GM12878 (cell line): ENCODE data around the gene RIPOR1. TPM values are rescaled to one million over a fixed set of nuclear protein-coding genes. Genes with fewer than 3 reads are reported as not detected.

ENCODE experiments used
- BACH1 ChIP-seq: fragments of 450-650 bp; IDR thresholded peaks from 2 replicates; pipeline ENCODE4 v1.6.1; 2017; ENCODE audit warnings: mild to moderate bottlenecking, borderline replicate concordance
- BRCA1 ChIP-seq: IDR thresholded peaks from 2 replicates; pipeline ENCODE4 v1.6.1; 2011; ENCODE audit warnings: low read depth, low read length, improper control_type of control experiment
- CHD1 ChIP-seq: IDR thresholded peaks from 2 replicates; pipeline ENCODE4 v1.6.1; 2012; ENCODE audit warnings: low read depth, low read length, improper control_type of control experiment
- CHD2 ChIP-seq: IDR thresholded peaks from 2 replicates; pipeline ENCODE4 v1.6.1; 2011; ENCODE audit warnings: low read depth, low read length, improper control_type of control experiment, borderline replicate concordance
- KAT2A ChIP-seq: conservative IDR thresholded peaks from 2 replicates; pipeline ENCODE4 v1.6.1; 2011; ENCODE audit warnings: low read depth, low read length; ENCODE audit not compliant: control insufficient read depth
- LARP7 ChIP-seq: fragments of 450-650 bp; IDR thresholded peaks from 2 replicates; pipeline ENCODE4 v1.6.1; 2017; ENCODE audit warnings: mild to moderate bottlenecking
- MTA3 ChIP-seq: IDR thresholded peaks from 2 replicates; pipeline ENCODE4 v1.6.1; 2012; ENCODE audit warnings: low read length, inconsistent platforms, borderline replicate concordance
- MYB ChIP-seq: fragments of 150-350 bp; IDR thresholded peaks from 2 replicates; pipeline ENCODE4 v1.6.1; 2014; ENCODE audit warnings: mild to moderate bottlenecking, low read depth, low read length, borderline replicate concordance
- MYC ChIP-seq: IDR thresholded peaks from 2 replicates; pipeline ENCODE4 v1.6.1; 2011; ENCODE audit warnings: mild to moderate bottlenecking, low read length, moderate library complexity, inconsistent platforms; ENCODE audit not compliant: insufficient read depth, insufficient replicate concordance, insufficient read length, severe bottlenecking
- NFXL1 ChIP-seq: fragments of 450-650 bp; IDR thresholded peaks from 2 replicates; pipeline ENCODE4 v1.6.1; 2017; ENCODE audit warnings: antibody characterized with exemption, mild to moderate bottlenecking, borderline replicate concordance
- NRF1 ChIP-seq: conservative IDR thresholded peaks from 2 replicates; pipeline ENCODE4 v1.6.1; 2011; ENCODE audit warnings: mild to moderate bottlenecking, low read depth, low read length, improper control_type of control experiment
- PAX8 ChIP-seq: fragments of 450-650 bp; IDR thresholded peaks from 2 replicates; pipeline ENCODE4 v1.6.1; 2017; ENCODE audit warnings: mild to moderate bottlenecking, moderate library complexity
- RAD21 ChIP-seq: IDR thresholded peaks from 2 replicates; pipeline ENCODE4 v1.6.1; 2011; ENCODE audit warnings: mild to moderate bottlenecking, low read depth, low read length, moderate library complexity; ENCODE audit not compliant: insufficient read depth
- RELA ChIP-seq: fragments of 450-650 bp; IDR thresholded peaks from 2 replicates; pipeline ENCODE4 v1.8.0; 2014; ENCODE audit warnings: borderline replicate concordance; ENCODE audit not compliant: partially characterized antibody
- SMARCA5 ChIP-seq: fragments of 450-650 bp; IDR thresholded peaks from 2 replicates; pipeline ENCODE4 v1.6.1; 2017; ENCODE audit warnings: mild to moderate bottlenecking
- SUZ12 ChIP-seq: fragments of 200-600 bp; sonication (generic); IDR thresholded peaks from one replicate; pipeline ENCODE4 v1.6.1; 2018; ENCODE audit warnings: antibody characterized with exemption, mild to moderate bottlenecking; ENCODE audit not compliant: unreplicated experiment
- TBL1XR1 ChIP-seq: IDR thresholded peaks from 2 replicates; pipeline ENCODE4 v1.6.1; 2012; ENCODE audit warnings: low read depth, low read length, improper control_type of control experiment
- USF2 ChIP-seq: IDR thresholded peaks from 2 replicates; pipeline ENCODE4 v1.6.1; 2011; ENCODE audit warnings: low read depth, low read length, improper control_type of control experiment, borderline replicate concordance
- YY1 ChIP-seq: IDR thresholded peaks from 2 replicates; pipeline ENCODE4 v1.6.1; 2011; ENCODE audit warnings: low read depth, mild to moderate bottlenecking, low read length
- ZNF217 ChIP-seq: fragments of 450-650 bp; IDR thresholded peaks from 2 replicates; pipeline ENCODE4 v1.6.1; 2017; ENCODE audit warnings: antibody characterized with exemption, mild to moderate bottlenecking
- ZNF24 ChIP-seq: fragments of 450-650 bp; IDR thresholded peaks from 2 replicates; pipeline ENCODE4 v1.6.1; 2017; ENCODE audit warnings: antibody characterized with exemption, mild to moderate bottlenecking
- polyA plus RNA-seq, 11 experiments: library from polyadenylated mRNA; depleted of rRNA in 4 of 11; unstranded in 6 of 11; stranded (reverse) in 5 of 11; fragments of >200 nt; fragmentation: Nextera tagmentation in 4 of 11; fragmentation: Illumina TruSeq in 1 of 11; extraction: Ambion mirVana in 4 of 11; extraction: Trizol in 1 of 11; gene quantifications; 1 replicate in 1 of 11; 2 replicates in 10 of 11; pipeline versions ENCODE4 v1.2.1 to v1.2.3, GENCODE V29; 2011 to 2016; ENCODE audit warnings: inconsistent platforms in 2 of 11, missing spikeins in 2 of 11, low read depth in 1 of 11
- total RNA-seq, 4 experiments: library from RNA; depleted of rRNA in 3 of 4; stranded (reverse); fragments of >200 nt in 3 of 4; fragmentation: Illumina TruSeq in 1 of 4; extraction: Trizol in 1 of 4; gene quantifications; 2 replicates each; pipeline versions ENCODE4 v1.2.1 to v1.2.3, GENCODE V29; 2013 to 2021
- TF ChIP-seq, protein P1 (sequence below): fragments of 450-650 bp; IDR thresholded peaks from 2 replicates; pipeline ENCODE4 v1.6.1; 2018; ENCODE audit warnings: borderline replicate concordance, mild to moderate bottlenecking; ENCODE audit not compliant: partially characterized antibody
- TF ChIP-seq, protein P2 (sequence below): IDR thresholded peaks from 2 replicates; pipeline ENCODE4 v1.6.1; 2012; ENCODE audit warnings: low read depth, low read length, improper control_type of control experiment
- TF ChIP-seq, protein P3 (sequence below): fragments of 450-650 bp; IDR thresholded peaks from 2 replicates; pipeline ENCODE4 v1.6.1; 2016; ENCODE audit warnings: mild to moderate bottlenecking, moderate library complexity, borderline replicate concordance

Gene RIPOR1
- total and polyA plus RNA-seq, 10 of the 15 experiments (the other 5 are each of a cell fraction or from before 2014, with no cell fraction given), result 0.13 to 28.5 (median 7.0) TPM

GRCh38 chr16:67562526-67562917 is 33.9 kb downstream of the RIPOR1 start, which contains the start of gene CTCF (continued):
- TF ChIP-seq, protein P1, sequence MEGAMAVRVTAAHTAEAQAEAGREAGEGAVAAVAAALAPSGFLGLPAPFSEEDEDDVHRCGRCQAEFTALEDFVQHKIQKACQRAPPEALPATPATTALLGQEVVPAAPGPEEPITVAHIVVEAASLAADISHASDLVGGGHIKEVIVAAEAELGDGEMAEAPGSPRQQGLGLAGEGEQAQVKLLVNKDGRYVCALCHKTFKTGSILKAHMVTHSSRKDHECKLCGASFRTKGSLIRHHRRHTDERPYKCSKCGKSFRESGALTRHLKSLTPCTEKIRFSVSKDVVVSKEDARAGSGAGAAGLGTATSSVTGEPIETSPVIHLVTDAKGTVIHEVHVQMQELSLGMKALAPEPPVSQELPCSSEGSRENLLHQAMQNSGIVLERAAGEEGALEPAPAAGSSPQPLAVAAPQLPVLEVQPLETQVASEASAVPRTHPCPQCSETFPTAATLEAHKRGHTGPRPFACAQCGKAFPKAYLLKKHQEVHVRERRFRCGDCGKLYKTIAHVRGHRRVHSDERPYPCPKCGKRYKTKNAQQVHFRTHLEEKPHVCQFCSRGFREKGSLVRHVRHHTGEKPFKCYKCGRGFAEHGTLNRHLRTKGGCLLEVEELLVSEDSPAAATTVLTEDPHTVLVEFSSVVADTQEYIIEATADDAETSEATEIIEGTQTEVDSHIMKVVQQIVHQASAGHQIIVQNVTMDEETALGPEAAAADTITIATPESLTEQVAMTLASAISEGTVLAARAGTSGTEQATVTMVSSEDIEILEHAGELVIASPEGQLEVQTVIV, result no peak
- TF ChIP-seq SMARCA5 (peak; percentile 91), NRF1 (peak; percentile 65), NFXL1 (no peak), BACH1 (peak; percentile 46), PAX8 (no peak), MYB (no peak), ZNF24 (0 out of 2 replicates have a peak, but pooled peaks have one; percentile 27), LARP7 (peak; percentile 79), MTA3 (no peak), RAD21 (peak; percentile 36; the same call in 1 of the 2 replicates), TBL1XR1 (0 out of 2 replicates have a peak, but pooled peaks have one; percentile 0), SUZ12 (no peak), BRCA1 (no peak), USF2 (no peak), MYC (no peak), ZNF217 (peak; percentile 83; the same call in 1 of the 2 replicates), YY1 (peak; percentile 95), RELA (peak; percentile 47), CHD1 (no peak), CHD2 (no peak), KAT2A (no peak)
- TF ChIP-seq, protein P2, sequence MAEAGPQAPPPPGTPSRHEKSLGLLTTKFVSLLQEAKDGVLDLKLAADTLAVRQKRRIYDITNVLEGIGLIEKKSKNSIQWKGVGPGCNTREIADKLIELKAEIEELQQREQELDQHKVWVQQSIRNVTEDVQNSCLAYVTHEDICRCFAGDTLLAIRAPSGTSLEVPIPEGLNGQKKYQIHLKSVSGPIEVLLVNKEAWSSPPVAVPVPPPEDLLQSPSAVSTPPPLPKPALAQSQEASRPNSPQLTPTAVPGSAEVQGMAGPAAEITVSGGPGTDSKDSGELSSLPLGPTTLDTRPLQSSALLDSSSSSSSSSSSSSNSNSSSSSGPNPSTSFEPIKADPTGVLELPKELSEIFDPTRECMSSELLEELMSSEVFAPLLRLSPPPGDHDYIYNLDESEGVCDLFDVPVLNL, result no peak
- TF ChIP-seq, protein P3, sequence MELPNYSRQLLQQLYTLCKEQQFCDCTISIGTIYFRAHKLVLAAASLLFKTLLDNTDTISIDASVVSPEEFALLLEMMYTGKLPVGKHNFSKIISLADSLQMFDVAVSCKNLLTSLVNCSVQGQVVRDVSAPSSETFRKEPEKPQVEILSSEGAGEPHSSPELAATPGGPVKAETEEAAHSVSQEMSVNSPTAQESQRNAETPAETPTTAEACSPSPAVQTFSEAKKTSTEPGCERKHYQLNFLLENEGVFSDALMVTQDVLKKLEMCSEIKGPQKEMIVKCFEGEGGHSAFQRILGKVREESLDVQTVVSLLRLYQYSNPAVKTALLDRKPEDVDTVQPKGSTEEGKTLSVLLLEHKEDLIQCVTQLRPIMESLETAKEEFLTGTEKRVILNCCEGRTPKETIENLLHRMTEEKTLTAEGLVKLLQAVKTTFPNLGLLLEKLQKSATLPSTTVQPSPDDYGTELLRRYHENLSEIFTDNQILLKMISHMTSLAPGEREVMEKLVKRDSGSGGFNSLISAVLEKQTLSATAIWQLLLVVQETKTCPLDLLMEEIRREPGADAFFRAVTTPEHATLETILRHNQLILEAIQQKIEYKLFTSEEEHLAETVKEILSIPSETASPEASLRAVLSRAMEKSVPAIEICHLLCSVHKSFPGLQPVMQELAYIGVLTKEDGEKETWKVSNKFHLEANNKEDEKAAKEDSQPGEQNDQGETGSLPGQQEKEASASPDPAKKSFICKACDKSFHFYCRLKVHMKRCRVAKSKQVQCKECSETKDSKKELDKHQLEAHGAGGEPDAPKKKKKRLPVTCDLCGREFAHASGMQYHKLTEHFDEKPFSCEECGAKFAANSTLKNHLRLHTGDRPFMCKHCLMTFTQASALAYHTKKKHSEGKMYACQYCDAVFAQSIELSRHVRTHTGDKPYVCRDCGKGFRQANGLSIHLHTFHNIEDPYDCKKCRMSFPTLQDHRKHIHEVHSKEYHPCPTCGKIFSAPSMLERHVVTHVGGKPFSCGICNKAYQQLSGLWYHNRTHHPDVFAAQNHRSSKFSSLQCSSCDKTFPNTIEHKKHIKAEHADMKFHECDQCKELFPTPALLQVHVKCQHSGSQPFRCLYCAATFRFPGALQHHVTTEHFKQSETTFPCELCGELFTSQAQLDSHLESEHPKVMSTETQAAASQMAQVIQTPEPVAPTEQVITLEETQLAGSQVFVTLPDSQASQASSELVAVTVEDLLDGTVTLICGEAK, result no peak
